GM15510 (cell line): Measurements from ENCODE around the gene RPL14.

Experiments used
- POLR2A ChIP-seq: IDR thresholded peaks from 3 replicates; pipeline ENCODE4 v1.6.1; 2011; ENCODE audit warnings: borderline replicate concordance; ENCODE audit not compliant: insufficient read length; ENCODE audit errors: extremely low read depth

Gene RPL14

GRCh38 chr3:40494698-40495097 lies 37.6 kb downstream of the RPL14 start:
- TF ChIP-seq POLR2A, result no peak

GRCh38 chr3:40497288-40497687 lies 40.1 kb downstream of the RPL14 start:
- TF ChIP-seq POLR2A, result no peak

- TF ChIP-seq POLR2A, result no peak
These were observed 42.8 kb downstream of the RPL14 start for GRCh38 chr3:40499952-40500351.

GRCh38 chr3:40502034-40502433 lies 44.9 kb downstream of the RPL14 start:
- no peak for TF ChIP-seq POLR2A

GRCh38 chr3:40504636-40505430 lies 47.7 kb downstream of the RPL14 start:
- no peak for TF ChIP-seq POLR2A

- peak; percentile 48 for TF ChIP-seq POLR2A
These were observed 48.7 kb downstream of the RPL14 start, which contains the start of gene ZNF620 for GRCh38 chr3:40505599-40506462. TSS of gene ZNF620 (plus strand) at chr3:40506039. CDS start at chr3:40506353, 314 bp downstream.

GRCh38 chr3:40511031-40511718 lies 54.0 kb downstream of the RPL14 start:
- TF ChIP-seq POLR2A, result no peak

- TF ChIP-seq POLR2A, result no peak
These were observed 59.1 kb downstream of the RPL14 start for GRCh38 chr3:40516201-40516600.

GRCh38 chr3:40518067-40518466 lies 60.9 kb downstream of the RPL14 start:
- TF ChIP-seq POLR2A, result no peak
